Astrocyte (in vitro differentiated cells and primary cell): Measurements from ENCODE around the gene FOSL2. TPM values are rescaled to one million over a fixed set of nuclear protein-coding genes. Genes with fewer than 3 reads are reported as not detected.
"Not testable (repeated sequence)": the region's sequence is repeated elsewhere in the genome, so short reads cannot be mapped to it uniquely, and the experiment has no call there.

ENCODE experiments used
- DNase-seq: peaks from one replicate; pipeline ENCODE4 v3.0.0-alpha.2; 2010; ENCODE audit warnings: low read depth
- FAIRE-seq: peaks from 2 replicates; lab custom pipeline; 2011; peaks lifted over from hg19 to GRCh38; lab: Jason Lieb, UNC
- H2AFZ ChIP-seq: 2 replicates; pipeline ENCODE4 v1.6.0; 2012; ENCODE audit warnings: low read depth, low read length, inconsistent platforms
- H3K27ac ChIP-seq: 2 replicates; pipeline ENCODE4 v1.5.1; 2011; ENCODE audit warnings: low read depth, low read length, inconsistent platforms
- H3K27me3 ChIP-seq: 2 replicates; pipeline ENCODE4 v1.6.0; 2011; ENCODE audit warnings: low read length, inconsistent platforms; ENCODE audit not compliant: insufficient read depth
- H3K36me3 ChIP-seq: 2 replicates; pipeline ENCODE4 v1.5.1; 2011; ENCODE audit warnings: low read length, inconsistent platforms; ENCODE audit not compliant: insufficient read depth
- H3K4me1 ChIP-seq: 2 replicates; pipeline ENCODE4 v1.5.1; 2011; ENCODE audit warnings: low read length, inconsistent platforms; ENCODE audit not compliant: insufficient read depth
- H3K4me2 ChIP-seq: 2 replicates; pipeline ENCODE4 v1.6.0; 2012; ENCODE audit warnings: low read length, inconsistent platforms
- H3K4me3 ChIP-seq: 2 replicates; pipeline ENCODE4 v1.5.1; 2011; ENCODE audit warnings: low read depth, mild to moderate bottlenecking, low read length, inconsistent platforms; ENCODE audit not compliant: insufficient read depth
- H3K79me2 ChIP-seq: 2 replicates; pipeline ENCODE4 v1.6.0; 2012; ENCODE audit warnings: mild to moderate bottlenecking, low read length, inconsistent platforms; ENCODE audit not compliant: insufficient read depth
- H3K9ac ChIP-seq: 2 replicates; pipeline ENCODE4 v1.6.0; 2012; ENCODE audit warnings: mild to moderate bottlenecking, low read length, inconsistent platforms
- H3K9me3 ChIP-seq: 2 replicates; pipeline ENCODE4 v1.5.1; 2012; ENCODE audit warnings: low read depth, mild to moderate bottlenecking, low read length, inconsistent platforms; ENCODE audit not compliant: insufficient read depth
- H4K20me1 ChIP-seq: 2 replicates; pipeline ENCODE4 v1.6.0; 2012; ENCODE audit warnings: low read length, inconsistent platforms; ENCODE audit not compliant: insufficient read depth
- H3K27ac Mint-ChIP-seq: one replicate; pipeline ENCODE4 v1.8.0; 2021; ENCODE audit warnings: mild to moderate bottlenecking, mixed read lengths; ENCODE audit not compliant: unreplicated experiment
- H3K27me3 Mint-ChIP-seq: one replicate; pipeline ENCODE4 v1.8.0; 2021; ENCODE audit warnings: low read depth, mixed read lengths; ENCODE audit not compliant: unreplicated experiment
- H3K36me3 Mint-ChIP-seq: one replicate; pipeline ENCODE4 v1.8.0; 2021; ENCODE audit warnings: low read depth, mixed read lengths; ENCODE audit not compliant: unreplicated experiment
- H3K4me1 Mint-ChIP-seq: one replicate; pipeline ENCODE4 v1.8.0; 2021; ENCODE audit warnings: low read depth, mixed read lengths; ENCODE audit not compliant: unreplicated experiment
- H3K4me3 Mint-ChIP-seq: one replicate; pipeline ENCODE4 v1.8.0; 2021; ENCODE audit warnings: mild to moderate bottlenecking, moderate library complexity, mixed read lengths; ENCODE audit not compliant: unreplicated experiment
- H3K9me3 Mint-ChIP-seq: one replicate; pipeline ENCODE4 v1.8.0; 2021; ENCODE audit warnings: mild to moderate bottlenecking, mixed read lengths; ENCODE audit not compliant: unreplicated experiment
- EZH2 ChIP-seq: IDR thresholded peaks from 2 replicates; pipeline ENCODE4 v1.6.1; 2012; ENCODE audit warnings: mild to moderate bottlenecking, low read length, inconsistent platforms; ENCODE audit not compliant: insufficient read depth
- total RNA-seq: library from RNA; stranded (reverse); gene quantifications from 2 replicates; pipeline ENCODE4 v1.2.1, GENCODE V29; 2021
- TF ChIP-seq, protein P1 (sequence below): IDR thresholded peaks from 2 replicates; pipeline ENCODE4 v1.5.1; 2011; ENCODE audit warnings: low read depth, mild to moderate bottlenecking, inconsistent platforms, low read length, moderate library complexity; ENCODE audit not compliant: insufficient read depth

Gene FOSL2
- total RNA-seq, 1 donor from 2014 or later: 158 TPM

DNA sequence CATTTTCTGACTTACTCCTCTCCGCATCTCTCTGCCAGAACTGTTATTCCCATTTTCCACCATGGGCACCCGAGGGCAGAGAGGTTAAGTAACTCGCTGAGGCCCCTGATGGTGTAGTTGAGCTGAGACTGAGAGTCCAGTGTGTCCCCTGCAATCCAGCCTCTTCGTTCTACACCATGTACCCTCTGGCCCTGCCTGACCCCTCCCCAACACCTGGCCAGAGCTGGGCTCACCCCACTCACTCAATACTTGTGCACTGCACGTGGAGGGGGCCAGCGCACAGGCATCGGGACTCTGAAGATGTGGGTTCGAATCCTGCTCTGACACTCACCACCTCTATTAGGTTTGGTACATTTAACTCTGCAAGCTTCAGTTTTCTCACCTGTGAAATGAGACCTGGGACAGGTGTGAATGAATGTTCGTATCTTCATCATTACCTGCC is 24.3 kb upstream of the FOSL2 start:
- Histone ChIP-seq H3K27me3 (peaks cover 3% of the 10 kb centered on the region), H3K4me2 (no peak overlapping the region), H3K79me2 (no peaks in the 10 kb centered on the region), H3K9ac (no peak overlapping the region), H4K20me1 (no peaks in the 10 kb centered on the region), H3K9me3 (no peaks in the 10 kb centered on the region), H2AFZ (no peak overlapping the region), H3K36me3 (no peaks in the 10 kb centered on the region), H3K4me1 (peaks cover 9% of the 10 kb centered on the region), H3K27ac (no peak overlapping the region), H3K4me3 (no peak overlapping the region)
- TF ChIP-seq EZH2: no peak
- no peaks in the 10 kb centered on the region for H3K36me3 Mint-ChIP-seq
- DNase-seq: no peak
- H3K4me1 Mint-ChIP-seq: peaks cover 16% of the 10 kb centered on the region
- no peak overlapping the region for H3K27ac Mint-ChIP-seq
- H3K4me3 Mint-ChIP-seq: no peak overlapping the region
- peaks cover 27% of the 10 kb centered on the region for H3K27me3 Mint-ChIP-seq
- FAIRE-seq: no peak
- H3K9me3 Mint-ChIP-seq: no peaks in the 10 kb centered on the region

DNA sequence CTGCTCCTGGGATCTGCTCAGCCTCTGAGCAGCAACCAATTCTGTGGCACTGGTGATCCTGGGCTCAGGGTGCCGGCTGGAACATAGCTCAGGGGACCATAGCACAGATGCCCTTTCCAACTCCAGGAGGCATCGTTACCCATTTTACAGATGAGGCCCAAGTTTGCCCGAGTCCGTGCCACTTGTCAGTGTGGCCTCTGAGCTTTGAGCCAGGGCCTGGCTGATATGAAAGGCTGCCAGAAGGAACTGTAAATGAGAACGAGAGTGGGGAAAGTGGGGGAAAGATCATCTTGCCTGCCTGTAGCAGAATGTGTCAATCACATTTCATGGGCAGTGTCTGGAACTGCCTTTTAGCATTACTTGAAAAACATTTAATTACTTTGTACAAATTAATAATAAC is 23.3 kb upstream of the FOSL2 start:
- no peaks in the 10 kb centered on the region for H3K79me2 ChIP-seq
- H3K27me3 ChIP-seq: peaks cover 3% of the 10 kb centered on the region
- H3K9ac ChIP-seq: no peak overlapping the region
- TF ChIP-seq, protein P1, sequence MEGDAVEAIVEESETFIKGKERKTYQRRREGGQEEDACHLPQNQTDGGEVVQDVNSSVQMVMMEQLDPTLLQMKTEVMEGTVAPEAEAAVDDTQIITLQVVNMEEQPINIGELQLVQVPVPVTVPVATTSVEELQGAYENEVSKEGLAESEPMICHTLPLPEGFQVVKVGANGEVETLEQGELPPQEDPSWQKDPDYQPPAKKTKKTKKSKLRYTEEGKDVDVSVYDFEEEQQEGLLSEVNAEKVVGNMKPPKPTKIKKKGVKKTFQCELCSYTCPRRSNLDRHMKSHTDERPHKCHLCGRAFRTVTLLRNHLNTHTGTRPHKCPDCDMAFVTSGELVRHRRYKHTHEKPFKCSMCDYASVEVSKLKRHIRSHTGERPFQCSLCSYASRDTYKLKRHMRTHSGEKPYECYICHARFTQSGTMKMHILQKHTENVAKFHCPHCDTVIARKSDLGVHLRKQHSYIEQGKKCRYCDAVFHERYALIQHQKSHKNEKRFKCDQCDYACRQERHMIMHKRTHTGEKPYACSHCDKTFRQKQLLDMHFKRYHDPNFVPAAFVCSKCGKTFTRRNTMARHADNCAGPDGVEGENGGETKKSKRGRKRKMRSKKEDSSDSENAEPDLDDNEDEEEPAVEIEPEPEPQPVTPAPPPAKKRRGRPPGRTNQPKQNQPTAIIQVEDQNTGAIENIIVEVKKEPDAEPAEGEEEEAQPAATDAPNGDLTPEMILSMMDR: no peak
- no peak for TF ChIP-seq EZH2
- no peak overlapping the region for H3K4me3 Mint-ChIP-seq
- H3K9me3 ChIP-seq: no peaks in the 10 kb centered on the region
- no peak for DNase-seq
- no peak for FAIRE-seq
- peaks cover 12% of the 10 kb centered on the region for H3K4me1 Mint-ChIP-seq
- H3K9me3 Mint-ChIP-seq: no peaks in the 10 kb centered on the region
- H3K36me3 Mint-ChIP-seq: no peaks in the 10 kb centered on the region
- H3K27ac ChIP-seq: no peak overlapping the region
- no peak overlapping the region for H3K4me2 ChIP-seq
- no peak overlapping the region for H2AFZ ChIP-seq
- H3K36me3 ChIP-seq: no peaks in the 10 kb centered on the region
- H3K27ac Mint-ChIP-seq: no peak overlapping the region
- H3K4me1 ChIP-seq: peaks cover 9% of the 10 kb centered on the region
- no peak overlapping the region for H3K4me3 ChIP-seq
- H3K27me3 Mint-ChIP-seq: peaks cover 35% of the 10 kb centered on the region
- no peaks in the 10 kb centered on the region for H4K20me1 ChIP-seq

DNA sequence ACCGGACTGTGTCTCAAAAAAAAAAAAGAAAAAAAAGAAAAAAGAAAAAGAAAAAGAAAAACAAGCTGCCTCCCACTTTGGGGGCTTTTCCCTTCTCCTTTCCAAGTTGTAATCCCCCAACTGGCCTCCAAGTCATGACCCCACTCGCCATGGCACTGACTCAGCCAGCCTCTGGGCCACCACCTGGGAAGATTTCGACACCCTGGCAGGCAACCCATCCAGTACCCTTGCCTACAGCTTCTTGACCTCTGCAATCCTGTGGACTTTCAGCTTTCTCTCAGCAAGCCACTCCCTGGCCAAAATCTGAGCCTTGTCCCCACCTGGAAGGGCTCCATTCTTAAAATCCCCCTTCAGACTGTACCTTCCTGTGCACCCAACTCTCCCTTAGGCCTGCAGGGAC is 22.3 kb upstream of the FOSL2 start:
- Histone ChIP-seq H3K4me1 (peaks cover 9% of the 10 kb centered on the region), H3K9ac (no peak overlapping the region), H3K4me2 (no peak overlapping the region), H3K79me2 (no peaks in the 10 kb centered on the region), H3K4me3 (no peak overlapping the region), H4K20me1 (no peaks in the 10 kb centered on the region), H3K9me3 (no peaks in the 10 kb centered on the region), H2AFZ (no peak overlapping the region), H3K36me3 (no peaks in the 10 kb centered on the region), H3K27me3 (peaks cover 3% of the 10 kb centered on the region), H3K27ac (no peak overlapping the region)
- FAIRE-seq (no peak), DNase-seq (no peak)
- H3K36me3 Mint-ChIP-seq: no peaks in the 10 kb centered on the region
- no peak overlapping the region for H3K4me3 Mint-ChIP-seq
- H3K27me3 Mint-ChIP-seq: peaks cover 44% of the 10 kb centered on the region
- no peak overlapping the region for H3K27ac Mint-ChIP-seq
- TF ChIP-seq, protein P1: no peak
- TF ChIP-seq EZH2: no peak
- no peaks in the 10 kb centered on the region for H3K9me3 Mint-ChIP-seq
- peaks cover 3% of the 10 kb centered on the region for H3K4me1 Mint-ChIP-seq

DNA sequence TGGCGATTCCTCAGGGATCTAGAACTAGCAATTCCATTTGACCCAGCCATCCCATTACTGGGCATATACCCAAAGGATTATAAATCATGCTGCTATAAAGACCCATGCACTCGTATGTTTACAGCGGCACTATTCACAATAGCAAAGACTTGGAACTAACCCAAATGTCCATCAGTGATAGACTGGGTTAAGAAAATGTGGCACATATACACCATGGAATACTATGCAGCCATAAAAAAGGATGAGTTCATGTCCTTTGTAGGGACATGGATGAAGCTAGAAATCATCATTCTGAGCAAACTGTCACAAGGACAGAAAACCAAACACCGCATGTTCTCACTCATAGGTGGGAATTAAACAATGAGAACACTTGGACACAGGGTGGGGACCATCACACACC is 20.9 kb upstream of the FOSL2 start:
- not testable (repeated sequence) for H3K4me3 ChIP-seq, H3K4me1 Mint-ChIP-seq, H3K9me3 Mint-ChIP-seq, H3K4me3 Mint-ChIP-seq, H3K9me3 ChIP-seq, FAIRE-seq, H3K36me3 Mint-ChIP-seq, H4K20me1 ChIP-seq, H3K9ac ChIP-seq, H3K27ac Mint-ChIP-seq, H3K27me3 ChIP-seq, H3K4me2 ChIP-seq, H3K36me3 ChIP-seq, H3K4me1 ChIP-seq, H3K79me2 ChIP-seq, H3K27ac ChIP-seq, H2AFZ ChIP-seq, DNase-seq
- H3K27me3 Mint-ChIP-seq: peaks cover 56% of the 10 kb centered on the region
